ENCODE measurements around the gene SMU1.
"Not testable (repeated sequence)": the region's sequence is repeated elsewhere in the genome, so short reads cannot be mapped to it uniquely, and the experiment has no call there.

SMU1 gene

DNA sequence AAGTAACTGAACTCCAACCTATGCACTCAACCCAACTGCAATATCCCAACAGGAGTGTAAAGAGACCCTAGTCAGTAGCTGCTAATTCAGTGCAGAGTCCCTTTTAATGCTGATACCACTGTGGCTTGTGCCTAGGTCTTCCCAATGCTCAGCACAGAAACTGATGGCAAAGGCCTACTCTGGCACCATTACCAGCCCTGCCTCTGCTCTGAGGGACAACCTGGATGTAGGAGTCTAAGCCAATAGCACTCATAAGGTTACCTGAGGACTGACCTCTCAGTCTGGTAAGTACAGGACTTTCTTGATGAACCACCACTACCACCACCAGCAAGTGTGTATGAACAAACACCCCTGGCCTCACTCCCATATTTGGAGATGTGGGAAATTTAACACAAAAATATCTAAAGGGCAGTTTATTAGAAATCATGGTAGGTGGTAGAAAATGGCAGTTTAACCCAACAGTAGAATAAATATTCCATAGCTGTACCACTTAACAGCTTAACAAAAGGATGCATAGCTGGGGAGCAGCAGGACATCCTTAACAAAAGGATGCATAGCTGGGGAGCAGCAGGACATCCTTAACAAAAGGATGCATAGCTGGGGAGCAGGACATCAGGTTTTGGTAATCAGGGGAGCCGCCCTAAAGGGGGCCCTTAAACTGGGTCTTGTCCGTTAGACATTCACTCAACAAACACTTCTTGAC lies 62.4 kb downstream of the SMU1 start:
- no peak for DNase-seq (ENCODE audit: low spot score)

DNA sequence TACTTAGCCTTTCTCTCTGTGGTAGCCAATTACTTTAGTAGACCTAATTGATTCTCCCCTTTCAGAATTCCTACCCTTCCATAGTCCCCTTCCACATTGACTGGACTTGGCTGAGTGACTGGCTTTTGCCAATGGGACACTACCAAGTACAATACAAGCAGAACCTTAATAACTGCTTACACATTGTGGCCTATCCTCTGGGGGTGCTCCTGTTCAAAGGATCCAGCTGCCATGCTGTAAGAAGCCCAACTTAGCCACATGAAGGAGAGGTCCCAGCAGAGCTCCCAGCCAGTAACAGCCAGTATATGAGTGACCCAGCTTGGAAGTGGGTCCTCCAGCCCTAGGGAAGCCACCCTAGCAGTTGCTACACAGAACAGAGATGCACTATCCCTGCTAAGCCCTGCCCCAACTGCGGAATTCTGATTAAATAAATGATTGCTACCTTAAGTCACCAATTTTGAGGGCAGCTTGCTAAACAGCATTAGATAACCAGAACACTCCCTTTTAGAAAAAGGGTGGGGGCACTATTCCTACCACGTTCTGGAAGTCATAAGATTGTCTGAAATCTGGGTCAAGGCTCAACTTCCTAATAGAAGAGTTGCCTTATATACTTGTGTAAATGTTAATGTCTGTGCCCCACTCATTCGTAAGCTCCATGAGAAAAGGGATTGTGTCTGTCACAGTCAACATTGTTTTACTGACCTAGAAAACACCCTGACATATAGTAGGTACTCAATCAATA lies 64.0 kb downstream of the SMU1 start:
- no peak for DNase-seq (ENCODE audit: low spot score)

DNA sequence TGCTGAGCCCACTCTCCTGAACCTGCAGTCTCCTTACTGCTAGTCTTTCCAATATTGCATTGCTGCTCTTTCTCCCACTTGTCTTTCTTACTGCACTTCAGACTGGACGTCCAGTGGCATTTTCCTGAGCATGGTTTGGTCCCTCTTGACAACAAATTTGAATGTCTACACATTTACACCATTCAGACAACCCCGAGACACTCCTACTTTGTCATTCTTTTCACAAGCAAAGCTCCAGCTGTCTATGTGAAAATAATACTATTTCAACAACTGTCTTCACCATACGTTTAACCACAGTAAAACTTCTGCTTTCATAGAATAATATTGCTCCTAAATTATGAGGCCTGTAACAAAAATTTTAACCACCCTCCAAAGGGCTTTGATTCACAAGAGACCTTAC lies 64.6 kb downstream of the SMU1 start:
- no peak for DNase-seq (ENCODE audit: low spot score)

DNA sequence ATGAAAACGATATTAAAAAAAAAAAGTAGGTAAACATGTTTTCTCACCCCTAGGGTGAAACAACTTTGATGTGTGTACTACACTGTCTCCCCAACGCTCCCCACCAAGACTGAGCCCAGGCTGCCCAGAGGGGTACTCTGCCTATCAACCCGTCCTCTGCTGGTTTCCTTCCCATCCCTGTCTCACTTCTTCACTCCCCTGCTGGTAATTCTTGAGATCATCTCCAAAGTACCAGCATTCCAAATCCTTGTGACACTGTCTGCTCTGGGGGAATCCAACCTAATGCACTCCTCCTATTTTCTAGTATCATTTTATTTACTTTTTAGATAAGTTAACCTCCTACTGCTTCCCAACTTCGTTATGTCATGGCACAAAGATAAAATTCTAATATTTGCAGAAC lies 68.7 kb downstream of the SMU1 start:
- no peak for DNase-seq (ENCODE audit: low spot score)

DNA sequence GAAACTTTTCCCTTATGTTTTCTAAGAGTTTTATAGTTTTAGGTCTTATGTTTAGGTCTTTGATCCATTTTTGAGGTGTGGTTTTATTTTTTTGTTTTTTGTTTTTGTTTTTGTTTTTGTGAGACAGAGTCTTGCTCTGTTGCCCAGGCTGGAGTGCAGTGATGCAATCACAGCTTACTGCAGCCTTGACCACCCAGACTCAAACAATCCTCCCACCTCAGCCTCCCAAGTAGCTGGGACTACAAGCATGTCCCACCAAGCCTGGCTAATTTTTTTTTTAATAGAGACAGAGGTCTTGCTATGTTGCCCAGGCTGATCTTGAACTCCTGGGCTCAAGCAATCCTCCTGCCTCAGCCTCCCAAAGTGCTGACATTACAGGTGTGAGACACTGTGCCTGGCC lies 71.1 kb downstream of the SMU1 start:
- not testable (repeated sequence) for DNase-seq (ENCODE audit: low spot score)

DNA sequence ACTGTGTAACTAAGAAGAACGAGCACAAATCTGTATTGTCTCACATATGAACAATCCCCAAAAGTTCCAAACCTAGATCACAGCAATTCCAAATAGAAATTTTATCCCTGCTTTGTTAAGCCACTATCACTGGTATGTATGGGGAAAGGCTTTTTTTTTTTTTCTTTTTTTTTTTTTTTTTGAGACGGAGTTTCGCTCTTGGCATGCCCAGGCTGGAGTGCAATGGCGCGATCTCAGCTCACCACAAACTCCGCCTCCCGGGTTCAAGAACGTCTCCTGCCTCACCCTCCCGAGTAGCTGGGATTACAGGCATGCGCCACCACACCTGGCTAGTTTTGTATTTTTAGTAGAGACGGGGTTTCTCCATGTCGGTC lies 75.8 kb downstream of the SMU1 start:
- peak; percentile 14 for DNase-seq (ENCODE audit: low spot score)

DNA sequence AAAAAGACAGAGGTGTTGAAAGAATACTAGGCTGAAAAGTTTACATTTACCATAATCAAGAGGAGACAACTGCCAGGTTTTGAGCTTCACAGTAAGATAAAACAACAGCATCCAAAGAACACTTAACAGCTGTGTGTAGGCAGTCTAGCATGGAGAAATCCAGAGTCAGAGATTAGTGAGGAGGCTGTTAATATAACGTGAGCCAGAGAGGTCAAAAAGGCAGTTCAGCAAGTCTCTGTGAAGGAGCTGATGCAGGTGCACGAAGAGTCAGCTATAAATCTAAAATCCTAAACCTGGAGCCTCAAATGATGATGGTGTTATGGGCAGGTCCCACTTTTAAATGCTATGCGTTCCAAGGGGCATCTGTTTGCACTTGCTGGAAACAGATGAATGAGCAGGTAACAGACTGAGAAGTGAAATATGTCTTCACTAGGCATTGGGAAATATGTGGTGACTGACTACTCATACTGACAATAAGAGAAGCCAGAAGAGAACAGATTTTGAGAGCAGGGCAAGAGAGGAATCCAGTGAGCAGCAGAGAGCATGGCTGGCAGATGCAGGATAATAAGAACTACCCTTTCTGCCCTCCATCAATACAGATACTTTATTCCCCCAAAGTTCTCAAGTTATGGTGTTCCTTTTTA lies 83.8 kb downstream of the SMU1 start:
- DNase-seq (ENCODE audit: low spot score): no peak

DNA sequence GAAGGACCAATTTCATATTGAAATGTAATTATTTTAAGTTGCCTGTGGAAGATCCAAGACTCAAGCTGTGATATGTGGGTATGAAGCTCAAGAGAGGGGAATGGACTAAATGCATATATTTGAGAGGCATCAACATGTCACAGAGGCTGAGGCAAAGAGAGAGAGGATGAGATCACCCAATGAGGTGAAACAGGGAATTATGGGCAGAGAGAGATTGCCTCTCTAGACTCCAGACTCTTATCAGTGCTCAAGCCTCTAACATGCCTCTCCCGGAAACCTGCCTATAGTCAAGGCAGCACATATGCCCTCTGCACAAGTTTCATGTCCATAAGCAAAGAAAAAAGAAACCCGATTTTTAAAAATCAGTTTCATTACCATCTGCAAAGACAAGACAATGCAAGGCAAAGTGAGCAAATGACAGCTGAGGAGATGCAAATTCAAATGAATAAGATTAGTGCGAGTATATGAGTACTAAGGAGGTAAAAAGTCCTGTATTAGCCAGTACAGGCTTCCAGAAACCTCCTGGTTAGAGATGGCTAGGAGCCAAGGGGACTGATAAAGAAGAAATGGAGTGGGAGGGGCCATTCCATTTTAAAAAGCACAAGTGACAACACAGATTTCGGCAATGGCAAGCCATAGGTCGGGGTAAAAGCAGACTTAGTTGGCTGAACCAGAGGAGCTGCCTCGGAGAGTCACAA lies 84.4 kb downstream of the SMU1 start:
- no peak for DNase-seq (ENCODE audit: low spot score)

All from hepatic stellate cell (primary cell).